IMR-90 (cell line): ENCODE data around the gene HSPA12A. TPM values are rescaled to one million over a fixed set of nuclear protein-coding genes. Genes with fewer than 3 reads are reported as not detected.

ENCODE experiments used
- ATAC-seq: fragments of 200-7000 bp; cut with Tn5 transposase; 2 replicates; pipeline ENCODE4 v1.9.1; 2020; ENCODE audit warnings: low read depth, mild to moderate bottlenecking, moderate library complexity
- BruUV-seq: library from RNA; stranded (reverse); fragments of 400-500 nt; replicated peaks from 2 replicates; lab custom pipeline; 2021; lab: Mats Ljungman, UMichigan
- CTCF ChIA-PET: fragments of 300-600 bp; formaldehyde crosslinking; extraction: SDS; loops from one replicate; lab custom pipeline; 2021; ENCODE audit warnings: antibody characterized with exemption; lab: Yijun Ruan, JAX
- POLR2A ChIA-PET: fragments of 300-600 bp; sonication (Branson Sonifier 250); formaldehyde crosslinking; loops from one replicate; lab custom pipeline; 2022; ENCODE audit warnings: antibody characterized with exemption; ENCODE audit not compliant: unreplicated experiment; lab: Charles Lee
- DNase-seq: peaks from one replicate; pipeline ENCODE4 v3.0.0; 2013
- H2AFZ ChIP-seq: replicated peaks from 2 replicates; pipeline ENCODE3; 2013; ENCODE audit warnings: low read length, mild to moderate bottlenecking; ENCODE audit not compliant: poor library complexity
- H2AK5ac ChIP-seq: 2 replicates; pipeline ENCODE4 v1.6.1; 2013; ENCODE audit warnings: low read depth, low read length, inconsistent platforms
- H2AK9ac ChIP-seq: replicated peaks from 2 replicates; pipeline ENCODE3; 2013; ENCODE audit warnings: mild to moderate bottlenecking, low read depth, low read length, moderate library complexity; ENCODE audit not compliant: poor library complexity
- H2BK120ac ChIP-seq: 2 replicates; pipeline ENCODE4 v1.6.1; 2013; ENCODE audit warnings: low read depth, low read length, inconsistent platforms
- H2BK15ac ChIP-seq: 3 replicates; pipeline ENCODE4 v1.6.1; 2013; ENCODE audit warnings: low read depth, low read length, inconsistent platforms
- H2BK20ac ChIP-seq: 2 replicates; pipeline ENCODE4 v1.6.1; 2013; ENCODE audit warnings: low read depth, mild to moderate bottlenecking, inconsistent platforms, low read length, moderate library complexity
- H2BK5ac ChIP-seq: 2 replicates; pipeline ENCODE4 v1.6.1; 2013; ENCODE audit warnings: mild to moderate bottlenecking, low read depth, low read length, inconsistent platforms; ENCODE audit not compliant: poor library complexity, severe bottlenecking
- H3K14ac ChIP-seq: replicated peaks from 2 replicates; pipeline ENCODE4 v1.6.1; 2013; ENCODE audit warnings: low read depth, low read length, inconsistent platforms
- H3K18ac ChIP-seq: 2 replicates; pipeline ENCODE4 v1.6.1; 2013; ENCODE audit warnings: low read depth, low read length, control low read depth
- H3K23ac ChIP-seq: 2 replicates; pipeline ENCODE4 v1.6.1; 2013; ENCODE audit warnings: low read depth, low read length, inconsistent platforms
- H3K27ac ChIP-seq: 2 replicates; pipeline ENCODE4 v1.5.1; 2013; ENCODE audit warnings: mild to moderate bottlenecking, control low read depth, low read length; ENCODE audit not compliant: insufficient read depth
- H3K27me3 ChIP-seq: 2 replicates; pipeline ENCODE4 v1.6.1; 2013; ENCODE audit warnings: low read length; ENCODE audit not compliant: control insufficient read depth, insufficient read depth
- H3K36me3 ChIP-seq: 2 replicates; pipeline ENCODE4 v1.6.1; 2013; ENCODE audit warnings: low read length, mixed read lengths; ENCODE audit not compliant: control insufficient read depth, insufficient read depth
- H3K4ac ChIP-seq: 2 replicates; pipeline ENCODE4 v1.6.1; 2013; ENCODE audit warnings: low read depth, low read length, inconsistent platforms
- H3K4me1 ChIP-seq: 2 replicates; pipeline ENCODE4 v1.6.1; 2013; ENCODE audit warnings: low read length, mixed read lengths; ENCODE audit not compliant: control insufficient read depth, insufficient read depth
- H3K4me2 ChIP-seq: 2 replicates; pipeline ENCODE4 v1.6.1; 2013; ENCODE audit warnings: low read depth, mild to moderate bottlenecking, control low read depth, low read length, moderate library complexity
- H3K4me3 ChIP-seq: 2 replicates; pipeline ENCODE4 v1.5.1; 2013; ENCODE audit warnings: low read depth, mild to moderate bottlenecking, control low read depth, low read length, moderate library complexity; ENCODE audit not compliant: insufficient read depth
- H3K56ac ChIP-seq: 2 replicates; pipeline ENCODE4 v1.6.1; 2013; ENCODE audit warnings: low read length, inconsistent platforms; ENCODE audit not compliant: insufficient read depth; ENCODE audit errors: extremely low read depth
- H3K79me1 ChIP-seq, 2 experiments: 2 replicates each; pipeline ENCODE4 v1.6.1; 2013; ENCODE audit warnings: low read length in 2 of 2, inconsistent platforms in 1 of 2, low read depth in 1 of 2
- H3K9ac ChIP-seq: 2 replicates; pipeline ENCODE4 v1.6.1; 2013; ENCODE audit warnings: low read depth, low read length, control low read depth
- H3K9me1 ChIP-seq: 2 replicates; pipeline ENCODE4 v1.6.1; 2013; ENCODE audit warnings: low read length, inconsistent platforms; ENCODE audit not compliant: insufficient read depth
- H3K9me3 ChIP-seq: 2 replicates; pipeline ENCODE4 v1.6.1; 2013; ENCODE audit warnings: low read length; ENCODE audit not compliant: control insufficient read depth, insufficient read depth
- H4K20me1 ChIP-seq: 2 replicates; pipeline ENCODE4 v1.6.1; 2013; ENCODE audit warnings: low read length, inconsistent platforms; ENCODE audit not compliant: insufficient read depth
- H4K5ac ChIP-seq: 2 replicates; pipeline ENCODE4 v1.6.1; 2013; ENCODE audit warnings: mild to moderate bottlenecking, low read depth, low read length, control low read depth
- H4K8ac ChIP-seq, 2 experiments: 2 replicates each; pipeline ENCODE4 v1.6.1; 2013; ENCODE audit warnings: low read depth in 2 of 2, low read length in 2 of 2, control low read depth in 1 of 2, inconsistent platforms in 1 of 2
- H4K91ac ChIP-seq: 2 replicates; pipeline ENCODE4 v1.6.1; 2013; ENCODE audit warnings: low read depth, low read length, inconsistent platforms; ENCODE audit not compliant: insufficient read depth
- CEBPB ChIP-seq: IDR thresholded peaks from 2 replicates; pipeline ENCODE4 v1.6.1; 2012; ENCODE audit warnings: low read depth, low read length, improper control_type of control experiment
- CTCF ChIP-seq: conservative IDR thresholded peaks from 2 replicates; pipeline ENCODE4 v1.5.1; 2012; ENCODE audit warnings: mild to moderate bottlenecking, low read depth, low read length, improper control_type of control experiment
- ELK1 ChIP-seq: fragments of 150-350 bp; IDR thresholded peaks from 2 replicates; pipeline ENCODE4 v1.6.1; 2016; ENCODE audit warnings: low read depth, mild to moderate bottlenecking, low read length, moderate library complexity, borderline replicate concordance
- FOS ChIP-seq: fragments of 150-350 bp; IDR thresholded peaks from 2 replicates; pipeline ENCODE4 v1.6.1; 2016; ENCODE audit warnings: low read depth, low read length
- MAZ ChIP-seq: IDR thresholded peaks from 2 replicates; pipeline ENCODE4 v1.6.1; 2012; ENCODE audit warnings: low read depth, mild to moderate bottlenecking, low read length, improper control_type of control experiment, moderate library complexity, borderline replicate concordance
- MXI1 ChIP-seq: IDR thresholded peaks from 2 replicates; pipeline ENCODE4 v1.6.1; 2012; ENCODE audit warnings: low read depth, mild to moderate bottlenecking, low read length, moderate library complexity, borderline replicate concordance
- NFE2L2 ChIP-seq: fragments of 150-350 bp; IDR thresholded peaks from 2 replicates; pipeline ENCODE4 v1.6.1; 2016; ENCODE audit warnings: low read depth, mild to moderate bottlenecking, low read length
- POLR2A ChIP-seq: IDR thresholded peaks from 2 replicates; pipeline ENCODE4 v1.6.1; 2012; ENCODE audit warnings: mild to moderate bottlenecking, low read depth, low read length
- RAD21 ChIP-seq: IDR thresholded peaks from 2 replicates; pipeline ENCODE4 v1.6.1; 2012; ENCODE audit warnings: low read length, improper control_type of control experiment
- RCOR1 ChIP-seq: IDR thresholded peaks from 2 replicates; pipeline ENCODE4 v1.6.1; 2012; ENCODE audit warnings: mild to moderate bottlenecking, low read length, improper control_type of control experiment; ENCODE audit not compliant: insufficient replicate concordance
- RFX5 ChIP-seq: IDR thresholded peaks from 2 replicates; pipeline ENCODE4 v1.8.0; 2012; ENCODE audit warnings: low read depth, mild to moderate bottlenecking, low read length, moderate library complexity
- SMC3 ChIP-seq: fragments of 150-350 bp; IDR thresholded peaks from 2 replicates; pipeline ENCODE4 v1.6.1; 2016; ENCODE audit warnings: low read depth, mild to moderate bottlenecking, antibody characterized with exemption, low read length, moderate library complexity
- USF2 ChIP-seq: fragments of 150-350 bp; IDR thresholded peaks from 2 replicates; pipeline ENCODE4 v1.6.1; 2017; ENCODE audit warnings: mild to moderate bottlenecking, antibody characterized with exemption, low read length, low read depth
- WGBS, 2 experiments: methylation state at CpG; one replicate each; pipeline versions ENCODE4 v1.1.5 to v1.1.7; 2013; ENCODE audit warnings: missing lambda C conversion rate in 2 of 2; ENCODE audit not compliant: insufficient read length in 1 of 2; ENCODE audit errors: extremely low coverage in 2 of 2; 5-methylcytosine and 5-hydroxymethylcytosine counted together
- dilution Hi-C: fragments of 300-500 bp; cut with HindIII; formaldehyde crosslinking; loops from one replicate; pipeline ENCODE4 v1.14.3; 2018; ENCODE audit warnings: low sequenced_read_pairs; ENCODE audit not compliant: unreplicated experiment
- in situ Hi-C: fragments of 300-500 bp; cut with MboI; formaldehyde crosslinking; loops from 3 replicates; pipeline ENCODE4 v1.14.3; 2019; ENCODE audit warnings: low sequenced_read_pairs, inconsistent platforms, mixed read lengths
- intact Hi-C: fragments of 100-400 bp; cut with micrococcal nuclease; formaldehyde crosslinking; loops from 2 replicates; pipeline ENCODE4 v1.10.0; 2022
- polyA plus RNA-seq, 3 experiments: library from polyadenylated mRNA; depleted of rRNA; stranded (reverse); fragments of >200 nt; gene quantifications; 2 replicates each; pipeline ENCODE4 v1.2.3, GENCODE V29; 2012; ENCODE audit warnings: low replicate concordance in 1 of 3
- total RNA-seq: library from RNA; depleted of rRNA; stranded (reverse); fragments of >200 nt; gene quantifications from 2 replicates; pipeline ENCODE4 v1.2.3, GENCODE V29; 2012

Gene HSPA12A
- total and polyA plus RNA-seq, 2 of the 4 experiments (the other 2 are of a cell fraction) = 16.1 to 16.7 TPM

- dilution Hi-C loops = no loop called here
Measured at GRCh38 chr10:116664631-116665030, 77.7 kb downstream of the HSPA12A start.

More at GRCh38 chr10:116664631-116665030, 77.7 kb downstream of the HSPA12A start:
- Histone ChIP-seq H4K91ac (no peak overlapping the region), H4K8ac (no peak overlapping the region), H3K9me3 (peaks cover 2% of the 10 kb centered on the region; the same call in 1 of the 2 replicates), H3K36me3 (no peaks in the 10 kb centered on the region), H3K4ac (no peak overlapping the region), H2BK5ac (no peak overlapping the region), H2AK5ac (no peak overlapping the region), H4K20me1 (no peaks in the 10 kb centered on the region), H4K5ac (no peak overlapping the region), H3K4me2 (no peak overlapping the region), H2AFZ (no peak overlapping the region), H2AK9ac (no peak overlapping the region), H3K27me3 (no peaks in the 10 kb centered on the region), H2BK20ac (no peak overlapping the region), H3K23ac (no peak overlapping the region), H3K56ac (no peak overlapping the region), H3K14ac (no peak overlapping the region), H3K79me1 (no peaks in the 10 kb centered on the region), H3K4me3 (no peak overlapping the region), H3K18ac (no peak overlapping the region), H3K27ac (no peak overlapping the region), H2BK15ac (no peak overlapping the region), H3K4me1 (peaks cover 2% of the 10 kb centered on the region; the same call in 1 of the 2 replicates), H2BK120ac (no peak overlapping the region), H3K9ac (no peak overlapping the region), H3K9me1 (no peaks in the 10 kb centered on the region)
- ATAC-seq = no peak
- in situ Hi-C loops = no loop called here
- no peak for TF ChIP-seq NFE2L2
- TF ChIP-seq CTCF = no peak
- no peak for TF ChIP-seq CEBPB
- TF ChIP-seq ELK1 = no peak
- TF ChIP-seq SMC3 = no peak
- TF ChIP-seq RAD21 = no peak
- no peak for TF ChIP-seq USF2
- no peak for TF ChIP-seq POLR2A
- no peak for TF ChIP-seq RFX5
- no peak for TF ChIP-seq FOS
- no peak for TF ChIP-seq RCOR1
- TF ChIP-seq MAZ = no peak
- no peak for TF ChIP-seq MXI1
- POLR2A ChIA-PET = no interaction called here
- no peak for DNase-seq
- no CpG with 5 or more reads among the region's 5 CpGs for WGBS, 2 experiments
- no TSS peak for BruUV-seq
- CTCF ChIA-PET = no interaction called here
- intact Hi-C loops = no loop called here
